Fibroblast of gingiva (primary cell): ENCODE data around the gene MAP3K12.
"Not testable (repeated sequence)": the region's sequence is repeated elsewhere in the genome, so short reads cannot be mapped to it uniquely, and the experiment has no call there.

ENCODE experiments used
- DNase-seq: peaks from one replicate; pipeline ENCODE4 v3.0.0-alpha.2; 2011; ENCODE audit warnings: low read depth

MAP3K12 gene

GRCh38 chr12:53468282-53468681, 31.0 kb downstream of the MAP3K12 start:
- no peak for DNase-seq

- no peak for DNase-seq
Measured at GRCh38 chr12:53467880-53468279, 31.4 kb downstream of the MAP3K12 start.

- no peak for DNase-seq
Measured at GRCh38 chr12:53467082-53467481, 32.2 kb downstream of the MAP3K12 start.

- DNase-seq, result no peak
Measured at GRCh38 chr12:53466640-53467039, 32.6 kb downstream of the MAP3K12 start.

- DNase-seq, result no peak
Measured at GRCh38 chr12:53465679-53466078, 33.6 kb downstream of the MAP3K12 start.

GRCh38 chr12:53464685-53465418, 34.4 kb downstream of the MAP3K12 start:
- DNase-seq, result no peak

GRCh38 chr12:53463802-53464560, 35.3 kb downstream of the MAP3K12 start:
- no peak for DNase-seq

GRCh38 chr12:53462935-53463334, 36.3 kb downstream of the MAP3K12 start:
- no peak for DNase-seq

GRCh38 chr12:53461591-53461990, 37.7 kb downstream of the MAP3K12 start:
- DNase-seq, result no peak

- no peak for DNase-seq
Measured at GRCh38 chr12:53461059-53461458, 38.2 kb downstream of the MAP3K12 start.

GRCh38 chr12:53459097-53459496, 40.2 kb downstream of the MAP3K12 start:
- DNase-seq, result no peak

- DNase-seq, result no peak
Measured at GRCh38 chr12:53456654-53457366, 42.4 kb downstream of the MAP3K12 start.

- DNase-seq, result no peak
Measured at GRCh38 chr12:53454707-53455106, 44.6 kb downstream of the MAP3K12 start.

- DNase-seq, result no peak
Measured at GRCh38 chr12:53453953-53454640, 45.2 kb downstream of the MAP3K12 start.

- DNase-seq, result peak; percentile 91
Measured at GRCh38 chr12:53452159-53453077, 46.8 kb downstream of the MAP3K12 start.

GRCh38 chr12:53451661-53452158, 47.5 kb downstream of the MAP3K12 start, which contains the start of gene PCBP2:
Gene PCBP2, plus strand, starts transcription at chr12:53452102. Its CDS starts 2,699 bp downstream, at chr12:53454801.
- peak; percentile 100 for DNase-seq

GRCh38 chr12:53450936-53451335, 48.3 kb downstream of the MAP3K12 start:
- no peak for DNase-seq

- not testable (repeated sequence) for DNase-seq
Measured at GRCh38 chr12:53444593-53445325, 54.5 kb downstream of the MAP3K12 start.

- DNase-seq, result no peak
Measured at GRCh38 chr12:53443955-53444354, 55.3 kb downstream of the MAP3K12 start.
